Stimulated activated CD4-positive, alpha-beta T cell treated with anti-CD3 and anti-CD28 coated beads, TNF-alpha, amount 100 ng/mL, for 24 hours (primary cell): ENCODE data around the gene TESK2.
"Not testable (repeated sequence)": the region's sequence is repeated elsewhere in the genome, so short reads cannot be mapped to it uniquely, and the experiment has no call there.

Experiments used
- DNase-seq, 3 experiments: peaks; one replicate each; pipeline ENCODE4 v3.0.0-alpha.2; 2020; ENCODE audit warnings: low read depth in 3 of 3

Gene TESK2

DNA sequence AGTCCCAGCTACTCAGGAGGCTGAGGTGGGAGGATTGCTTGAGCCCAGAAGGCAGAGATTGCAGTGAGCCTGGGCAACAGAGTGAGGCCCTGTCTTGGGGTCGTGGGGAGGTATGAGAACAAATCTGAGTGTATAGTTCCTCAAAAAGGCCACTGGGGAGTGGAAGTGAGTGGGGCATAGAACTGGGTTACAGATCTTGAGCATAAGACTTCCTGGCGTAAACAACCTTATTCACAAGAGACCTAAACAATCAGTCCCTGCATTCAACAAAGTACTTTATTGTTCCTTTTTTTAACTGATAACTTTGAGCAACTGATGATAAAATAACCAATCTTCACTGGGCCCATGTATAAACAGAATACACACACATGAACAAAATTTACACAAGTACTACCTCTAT lies 78.1 kb downstream of the TESK2 start:
- no peak for DNase-seq

DNA sequence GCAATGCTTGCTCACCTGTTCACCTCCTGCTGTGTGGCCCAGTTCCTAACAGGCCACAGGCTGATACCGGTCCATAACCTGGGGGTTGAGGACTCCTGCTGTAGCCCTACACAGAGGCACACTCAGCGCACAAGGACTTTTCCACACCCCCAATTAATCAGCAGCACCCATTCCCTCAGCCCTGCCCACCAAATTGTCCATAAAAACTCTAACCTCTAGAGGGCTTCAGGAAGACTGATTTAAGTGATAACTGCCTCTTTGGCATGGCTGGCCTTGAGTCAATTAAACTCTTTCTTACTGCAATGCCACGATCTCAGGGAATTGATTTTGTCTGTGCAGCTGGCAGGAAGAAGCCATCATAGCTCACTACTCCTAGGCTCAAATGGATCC lies 79.5 kb downstream of the TESK2 start:
- DNase-seq, result no peak

DNA sequence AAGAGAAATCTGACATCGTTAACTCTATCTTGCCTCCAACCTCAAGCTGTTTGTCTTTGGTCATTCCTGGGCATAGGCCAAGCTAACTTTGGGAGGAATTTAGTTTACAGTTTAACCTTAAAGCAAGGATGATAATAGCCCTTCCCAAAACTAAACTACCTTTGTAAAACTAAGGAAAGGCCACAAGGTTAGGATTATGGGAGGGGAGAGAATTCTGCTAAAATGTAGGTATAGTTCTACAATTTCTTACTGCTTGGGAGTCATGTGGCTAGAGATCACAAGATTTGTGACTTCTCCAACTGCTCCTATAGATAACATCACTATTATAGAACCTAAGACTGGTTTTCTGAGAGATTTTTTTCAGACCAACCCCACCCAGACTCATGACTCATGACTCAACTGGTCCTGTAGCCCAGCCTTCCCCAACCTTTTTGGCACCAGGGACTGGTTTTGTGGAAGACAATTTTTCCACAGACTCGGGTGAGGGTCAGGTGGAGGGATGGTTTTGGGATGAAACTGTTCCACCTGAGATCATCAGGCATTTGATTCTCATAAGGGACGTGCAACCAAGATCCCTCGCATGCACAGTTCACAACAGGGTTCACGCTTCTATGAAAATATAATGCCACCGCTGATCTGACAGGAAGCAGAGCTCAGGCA lies 80.0 kb downstream of the TESK2 start:
- no peak for DNase-seq

DNA sequence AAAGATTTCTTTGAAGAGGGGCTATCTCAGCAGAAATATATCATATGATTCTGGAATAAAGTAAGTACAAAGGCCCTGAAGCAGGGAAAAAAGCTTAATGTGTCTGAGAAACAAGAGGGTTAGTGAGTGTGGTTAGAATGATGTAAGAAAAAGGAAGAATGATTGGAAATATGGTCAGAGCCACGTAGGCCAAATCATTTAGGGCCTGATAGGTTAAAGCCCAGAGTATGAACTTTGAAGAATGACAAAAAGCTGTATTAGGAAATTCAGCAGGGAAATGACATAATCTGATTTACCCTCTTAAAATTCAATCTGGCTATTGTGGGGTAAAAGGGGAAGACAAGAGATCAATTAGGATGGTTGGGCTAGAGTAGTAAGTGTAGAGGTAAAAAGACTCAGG lies 81.7 kb downstream of the TESK2 start:
- DNase-seq, result no peak

DNA sequence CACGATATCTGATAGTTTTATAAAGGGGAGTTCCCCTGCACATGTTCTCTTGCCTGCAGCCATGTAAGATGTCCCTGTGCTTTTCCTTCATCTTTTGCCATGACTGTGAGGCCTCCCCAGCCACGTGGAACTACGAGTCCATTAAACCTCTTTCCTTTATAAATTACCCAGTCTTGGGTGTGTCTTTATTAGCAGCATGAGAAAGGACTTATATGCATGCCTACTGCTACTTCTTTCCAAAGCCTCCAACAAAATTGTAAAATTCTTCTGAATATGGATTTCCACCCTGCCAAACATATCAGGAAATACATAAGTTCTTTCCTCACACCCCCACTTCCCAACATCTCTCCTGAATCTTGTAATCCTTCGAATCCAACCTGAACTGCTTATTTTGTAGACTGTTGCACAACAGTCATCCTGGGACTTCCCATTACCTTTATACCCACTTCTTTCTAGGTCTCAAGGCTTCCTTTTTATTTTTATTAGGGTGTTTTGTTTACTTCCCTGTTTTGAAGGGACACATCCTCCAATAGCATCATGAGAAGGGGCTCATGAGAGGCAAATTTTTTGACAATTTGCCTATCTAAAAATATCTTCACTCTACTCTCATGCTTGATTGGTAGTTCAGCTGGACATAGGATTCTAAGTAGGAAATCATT lies 83.2 kb downstream of the TESK2 start:
- DNase-seq, result no peak

DNA sequence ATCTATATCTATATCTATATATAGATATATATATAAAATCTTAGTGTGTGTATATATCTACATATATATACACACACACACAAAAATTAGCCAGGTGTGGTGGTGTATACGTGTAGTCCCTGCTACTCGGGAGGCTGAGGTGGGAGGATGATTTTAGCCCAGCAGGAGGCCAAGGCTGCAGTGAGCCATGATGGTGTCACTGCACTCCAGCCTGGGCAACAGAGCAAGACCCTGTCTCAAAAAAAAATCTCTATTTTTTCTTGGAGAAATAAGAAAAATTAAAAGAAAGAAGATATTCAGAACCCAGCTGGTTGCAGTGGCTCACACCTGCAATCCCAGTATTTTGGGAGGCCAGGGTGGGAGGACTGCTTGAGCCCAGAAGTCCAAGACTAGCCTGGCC lies 85.3 kb downstream of the TESK2 start:
- no peak for DNase-seq

DNA sequence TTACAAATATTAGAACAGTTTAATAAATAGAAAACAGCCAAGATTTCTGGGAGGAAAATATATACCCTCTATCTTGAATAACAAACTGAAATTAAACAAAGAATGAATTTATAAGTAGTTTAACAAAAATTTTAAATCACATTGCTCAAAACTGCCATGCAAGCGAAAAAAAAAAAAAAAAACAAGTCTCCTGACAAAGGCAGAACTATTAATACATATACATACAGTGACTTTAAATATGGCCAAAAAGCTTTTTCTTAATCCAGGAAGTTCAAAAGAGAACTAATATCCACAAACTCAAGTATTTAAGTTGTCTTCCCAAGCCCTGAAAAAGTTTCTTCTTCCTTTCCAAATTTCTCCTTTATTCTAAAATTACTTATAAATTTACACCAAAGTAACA lies 87.2 kb downstream of the TESK2 start:
- DNase-seq, result no peak

DNA sequence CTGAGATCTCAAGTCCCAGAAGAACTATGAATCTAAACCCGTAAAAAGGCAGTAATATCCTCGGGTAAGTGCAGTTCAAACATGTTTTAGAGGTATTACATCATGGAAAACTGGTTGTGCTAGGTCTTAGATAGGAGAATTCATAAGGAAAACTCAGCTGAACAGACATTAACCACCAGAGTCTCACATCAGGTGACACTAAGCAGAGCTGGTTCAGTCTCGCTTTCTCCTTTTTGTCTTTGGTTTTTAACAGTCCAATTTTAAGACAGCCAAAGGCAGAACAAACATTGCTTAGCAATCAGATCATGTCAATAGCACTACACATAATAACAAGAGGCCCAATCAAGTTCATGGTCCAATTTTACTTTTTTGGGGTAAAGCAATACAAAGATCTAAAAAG lies 87.7 kb downstream of the TESK2 start:
- no peak for DNase-seq

DNA sequence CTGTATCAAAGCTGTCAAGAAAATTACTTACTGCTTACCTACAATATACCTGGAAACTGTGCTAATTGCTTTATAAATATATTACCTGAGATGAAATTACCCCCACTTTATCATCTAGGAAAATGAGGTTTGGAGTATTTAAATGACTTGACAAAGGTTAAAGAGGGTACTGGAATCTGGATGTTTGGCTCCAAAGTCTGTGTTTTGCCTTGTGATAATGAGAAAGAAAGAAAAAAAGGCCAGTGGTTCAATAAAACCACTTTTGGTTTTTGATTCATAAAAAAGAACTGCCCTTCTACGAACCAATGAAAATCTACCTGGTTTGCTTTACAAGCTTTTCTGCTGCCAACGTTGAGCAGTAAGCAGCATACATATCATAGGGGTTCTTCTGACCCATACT lies 89.4 kb downstream of the TESK2 start:
- no peak for DNase-seq

DNA sequence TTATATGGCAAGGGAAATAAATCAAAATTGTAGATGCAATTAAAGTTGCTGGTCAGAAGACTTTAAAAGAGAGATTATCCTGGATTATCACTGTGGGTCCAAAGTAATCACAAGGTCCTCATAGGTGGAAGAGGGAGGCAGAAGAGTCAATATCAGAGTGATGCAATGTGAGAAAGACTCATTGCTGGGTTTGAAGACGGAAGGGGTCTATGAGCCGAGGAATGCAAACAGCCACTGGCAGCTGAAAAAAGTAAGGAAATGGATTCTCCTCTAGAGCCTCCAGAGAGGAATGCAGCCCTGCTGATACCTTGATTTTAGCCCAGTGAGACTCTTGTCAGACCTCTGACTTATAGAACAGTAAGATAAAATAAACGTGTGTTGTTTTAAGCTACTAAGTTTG lies 90.9 kb downstream of the TESK2 start:
- no peak for DNase-seq

DNA sequence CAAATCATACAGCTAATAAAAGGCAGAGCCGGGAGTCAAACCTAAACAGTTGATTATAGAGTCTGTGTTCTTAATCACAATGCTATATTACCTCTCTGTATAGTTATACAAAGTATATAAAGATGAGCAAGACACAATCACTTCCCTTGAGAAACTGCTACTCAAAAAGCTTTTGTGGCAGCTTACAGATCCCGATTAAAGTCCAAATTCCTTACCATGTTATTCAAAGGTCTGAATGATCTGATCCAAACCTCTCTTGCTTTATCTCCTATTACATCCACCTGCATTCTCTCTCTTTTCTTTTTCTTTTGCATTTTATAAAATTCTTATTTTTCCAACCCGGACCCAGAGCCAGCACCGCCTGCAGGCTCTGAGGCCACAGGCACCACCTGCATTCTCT lies 93.7 kb downstream of the TESK2 start:
- DNase-seq, result no peak

DNA sequence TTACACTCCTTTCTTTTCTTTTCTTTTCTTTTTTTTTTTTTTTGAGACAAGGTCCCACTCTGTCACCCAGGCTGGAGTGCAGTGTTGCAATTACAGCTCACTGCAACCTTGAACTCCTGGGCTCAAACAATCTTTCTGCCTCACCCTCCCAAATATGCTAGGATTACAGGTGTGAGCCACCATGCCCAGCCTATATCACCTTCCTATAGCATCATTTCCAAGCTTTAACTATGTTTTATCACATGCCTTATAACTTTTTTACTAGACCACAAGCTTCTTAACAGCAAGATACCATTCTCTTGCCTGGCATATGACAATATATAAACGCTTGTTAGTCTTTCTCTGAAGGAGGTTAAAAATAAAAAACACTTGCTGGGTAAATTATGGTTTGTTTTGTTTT lies 95.4 kb downstream of the TESK2 start:
- no peak for DNase-seq

DNA sequence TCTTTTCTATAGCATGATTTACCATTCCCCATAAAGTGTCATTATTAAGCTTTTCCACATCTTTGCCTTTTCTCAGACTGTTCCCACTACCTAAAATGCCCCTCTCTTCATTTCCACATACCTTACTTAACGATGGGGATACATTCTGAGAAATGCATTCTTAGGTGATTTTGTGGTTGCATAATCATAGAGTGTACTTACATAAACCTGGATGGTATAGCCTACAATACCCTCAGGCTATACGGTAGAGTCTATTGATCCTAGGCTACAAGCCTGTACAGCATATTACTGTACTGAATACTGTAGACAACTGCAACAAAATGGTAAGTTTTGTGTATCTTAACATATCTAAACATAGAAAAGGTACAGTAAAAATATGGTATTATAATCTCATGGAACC lies 95.9 kb downstream of the TESK2 start:
- DNase-seq, result no peak

DNA sequence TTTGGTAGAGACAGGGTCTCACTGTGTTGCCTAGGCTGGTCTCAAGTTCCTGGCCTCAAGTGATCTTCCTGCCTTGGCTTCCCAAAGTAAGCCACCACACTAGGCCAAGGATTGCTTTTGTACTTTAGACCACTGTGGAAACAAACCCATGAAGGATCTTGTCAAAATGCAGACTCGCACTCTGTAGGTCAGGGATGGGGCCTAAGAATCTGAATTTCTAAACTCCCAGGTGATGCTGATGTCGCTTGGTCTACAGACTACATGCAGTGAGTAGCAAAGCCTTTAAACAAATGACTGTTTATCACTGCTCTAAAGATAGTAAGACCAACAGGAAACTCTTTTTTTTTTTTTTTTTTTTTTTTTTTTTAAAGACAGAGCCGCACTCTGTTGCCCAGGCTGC lies 96.6 kb downstream of the TESK2 start:
- no peak for DNase-seq

DNA sequence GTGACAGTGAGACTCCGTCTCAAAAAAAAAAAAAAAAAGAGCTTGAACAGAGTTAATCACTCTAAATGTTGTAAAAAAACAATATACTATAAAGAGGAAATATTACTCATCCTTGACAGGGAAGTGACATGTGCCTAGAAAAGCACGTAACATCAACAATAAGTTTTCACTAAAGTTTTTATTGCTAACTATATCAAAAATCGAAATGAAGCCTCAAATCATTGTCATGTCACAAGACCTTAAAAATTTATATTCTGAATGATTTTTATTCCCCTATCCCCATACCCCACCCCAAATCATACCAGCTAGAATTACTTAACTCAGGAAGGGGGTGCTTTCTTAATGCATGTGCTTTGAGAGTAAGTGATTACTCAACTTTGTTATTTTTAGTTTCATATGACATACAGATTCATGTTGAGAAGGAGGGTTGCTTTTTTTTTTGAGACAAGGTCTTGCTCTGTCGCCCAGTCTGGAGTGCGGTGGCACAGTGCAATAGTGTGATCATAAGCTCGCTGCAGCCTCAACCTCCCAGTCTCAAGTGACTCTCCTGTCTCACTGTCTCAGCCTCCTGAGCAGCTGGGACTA lies 97.2 kb downstream of the TESK2 start:
- no peak for DNase-seq

DNA sequence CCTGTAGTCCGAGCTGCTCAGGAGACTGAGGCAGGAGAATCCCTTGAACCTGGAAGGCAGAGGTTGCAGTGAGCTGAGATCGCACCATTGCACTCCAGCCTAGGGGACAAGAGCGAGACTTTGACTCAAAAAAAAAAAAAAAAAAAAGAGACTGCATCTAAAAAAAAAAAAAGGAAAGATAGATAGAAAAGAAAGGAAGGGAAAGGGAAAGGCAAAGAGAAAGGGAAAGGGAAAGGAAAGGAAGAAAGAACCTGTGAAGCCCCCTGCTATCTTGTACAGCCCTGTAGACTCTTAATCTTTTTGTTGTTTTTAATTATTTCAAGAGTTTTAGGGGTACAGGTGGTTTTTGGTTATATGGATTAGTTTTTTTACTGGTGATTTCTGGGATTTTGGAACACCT lies 104.7 kb downstream of the TESK2 start:
- no peak for DNase-seq

DNA sequence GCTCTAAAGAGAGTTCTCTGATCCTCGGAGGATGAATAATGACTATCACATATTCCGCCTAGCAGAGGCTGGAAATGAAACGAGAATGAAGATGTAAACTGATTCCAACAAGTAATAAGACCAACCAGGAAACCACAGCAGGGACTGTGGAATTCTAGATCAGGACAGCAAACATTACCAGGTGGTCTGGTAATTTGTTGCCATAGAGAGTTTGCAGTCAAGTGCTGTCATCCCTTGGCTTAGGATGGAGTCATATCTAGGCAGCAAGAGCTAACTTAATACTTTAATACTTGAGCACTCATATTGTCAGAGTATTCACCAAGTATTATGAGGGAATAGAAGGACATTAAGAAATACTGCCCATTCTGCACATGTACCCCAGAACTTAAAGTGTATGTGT lies 105.7 kb downstream of the TESK2 start:
- DNase-seq, result no peak

DNA sequence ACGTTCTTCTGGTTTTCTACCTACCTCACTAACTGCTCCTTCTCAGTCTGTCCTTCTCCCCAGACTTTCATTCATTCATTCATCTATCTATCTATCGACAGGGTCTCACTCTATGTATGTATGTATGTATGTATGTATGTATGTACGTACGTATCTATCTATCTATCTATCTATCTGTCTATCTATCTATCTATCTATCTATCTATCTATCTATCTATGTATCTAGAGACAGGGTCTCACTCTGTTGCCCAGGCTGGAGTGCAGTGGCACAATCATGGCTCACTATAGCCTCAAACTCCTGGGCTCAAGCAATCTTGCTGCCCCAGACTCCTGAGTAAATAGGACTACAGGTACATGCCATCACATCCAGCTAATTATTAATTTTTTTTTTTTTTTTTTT lies 106.8 kb downstream of the TESK2 start:
- DNase-seq, result not testable (repeated sequence)

DNA sequence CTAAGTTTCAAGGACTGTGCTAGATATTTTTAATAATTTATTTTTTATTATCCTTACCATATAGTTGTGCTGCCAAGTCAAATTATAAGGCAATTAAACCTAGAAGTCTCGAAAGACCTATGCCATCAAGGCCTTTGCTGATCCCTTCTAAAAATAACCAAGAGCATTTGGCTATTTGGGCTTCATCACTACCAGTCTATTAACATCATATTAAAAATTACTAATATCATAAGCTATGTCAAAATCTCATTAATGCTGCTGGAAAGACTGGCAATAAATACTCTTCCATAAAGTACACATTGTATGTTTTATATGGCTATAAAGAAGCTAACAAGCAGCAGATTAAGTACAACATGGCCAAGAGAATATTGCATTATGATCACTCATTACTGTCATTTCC lies 107.8 kb downstream of the TESK2 start:
- DNase-seq, result no peak

DNA sequence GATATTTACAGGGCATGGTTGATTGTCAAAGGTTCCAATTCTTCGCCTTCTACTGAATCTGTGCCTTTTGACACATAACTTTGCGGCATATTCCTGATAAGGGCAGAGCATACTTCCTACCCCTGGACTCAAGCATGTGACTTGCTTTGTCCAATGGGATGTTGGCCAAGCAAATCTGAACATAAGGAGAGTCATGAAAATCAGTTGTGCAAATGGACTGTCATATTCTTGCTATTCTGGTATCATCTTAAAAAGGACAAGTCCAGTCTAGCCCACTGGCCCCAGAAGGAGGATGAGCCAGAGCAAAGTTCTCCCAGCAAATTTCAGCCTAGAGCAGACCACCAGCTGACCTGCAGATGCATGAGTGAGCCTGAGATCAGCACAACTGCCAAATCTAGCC lies 109.7 kb downstream of the TESK2 start:
- no peak for DNase-seq

DNA sequence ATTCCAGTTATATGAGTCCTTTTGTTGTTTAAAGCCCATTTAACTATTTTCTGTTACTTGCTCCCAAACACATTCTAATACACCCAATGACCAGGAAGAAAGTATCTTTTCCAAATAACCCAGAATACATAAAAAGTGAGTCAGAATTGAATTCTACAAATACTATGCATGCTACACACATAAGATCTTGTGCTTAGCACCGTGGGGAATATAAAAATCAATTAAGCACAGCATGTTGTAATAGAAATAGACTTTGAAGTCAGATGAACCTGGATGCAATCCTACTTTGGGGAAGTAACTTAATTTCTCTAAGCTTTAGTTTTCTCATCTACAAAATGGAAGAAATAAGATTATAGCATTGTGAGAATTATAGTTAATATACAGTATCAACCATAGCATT lies 110.2 kb downstream of the TESK2 start:
- no peak for DNase-seq

DNA sequence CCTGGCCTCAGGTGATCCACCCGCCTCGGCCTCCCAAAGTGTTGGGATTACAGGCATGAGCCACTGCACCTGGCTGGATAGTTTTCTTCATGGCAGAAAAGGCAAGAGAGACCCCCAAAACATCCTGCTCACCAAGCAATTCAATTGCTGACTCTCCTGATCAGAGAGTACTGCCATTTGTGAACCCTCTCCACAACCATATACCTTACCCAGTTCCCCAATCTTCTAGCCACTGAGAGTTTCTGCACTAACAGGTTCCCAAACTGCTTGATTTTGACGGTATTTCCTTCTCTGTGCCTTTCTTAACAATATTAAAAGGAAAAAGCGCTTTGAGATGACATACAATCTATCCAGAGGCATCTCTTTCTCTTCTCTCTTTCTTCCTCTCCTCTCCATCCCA lies 110.8 kb downstream of the TESK2 start:
- DNase-seq, result no peak

DNA sequence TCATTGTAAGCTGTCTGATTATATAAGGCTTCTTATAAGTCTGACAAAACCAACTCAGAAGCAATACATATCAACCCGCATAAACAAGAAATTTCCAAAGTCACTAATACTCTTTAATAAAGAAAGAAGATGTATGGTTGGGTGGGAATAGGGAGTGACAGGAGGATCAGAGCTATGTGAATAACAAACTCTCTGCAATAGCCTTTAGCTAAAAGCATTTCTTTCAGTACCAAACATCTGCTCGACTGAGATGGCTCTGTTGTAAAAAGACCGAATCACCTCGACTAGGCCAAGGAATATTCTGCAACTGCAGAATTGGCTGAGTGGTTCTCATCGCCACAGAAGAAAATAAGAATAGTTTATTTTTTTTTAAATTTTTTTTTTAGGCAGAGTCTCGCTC lies 111.4 kb downstream of the TESK2 start:
- DNase-seq, result no peak

DNA sequence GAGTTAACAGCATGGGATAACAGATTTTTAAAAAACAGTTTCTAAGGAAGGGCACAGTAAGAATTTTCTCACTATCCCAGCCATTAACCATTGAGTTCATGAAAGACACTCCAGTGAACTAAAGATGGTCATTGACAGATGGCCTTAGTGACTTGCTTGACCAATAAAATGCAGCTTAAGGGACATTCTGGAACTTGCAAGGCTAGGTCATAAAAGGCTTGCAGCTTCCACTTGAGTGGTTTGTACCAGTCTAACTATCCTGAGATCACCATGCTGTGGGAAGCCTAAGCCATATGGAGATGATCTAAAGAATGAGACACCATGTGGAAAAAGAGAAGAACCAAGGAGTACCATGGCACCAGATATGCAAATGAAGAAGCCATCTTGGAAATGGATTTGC lies 112.8 kb downstream of the TESK2 start:
- no peak for DNase-seq
